Gastrocnemius medialis (tissue), 4 donors: ENCODE measurements around the gene HTR4.

Experiments
- CTCF ChIP-seq, 5 experiments: fragments of 450-650 bp in 3 of 5; fragments of 200-600 bp in 2 of 5; sonication (generic) in 2 of 5; IDR thresholded peaks in 4 of 5; conservative IDR thresholded peaks in 1 of 5; 1 replicate in 4 of 5; 2 replicates in 1 of 5; pipeline ENCODE4 v1.5.1; 2016 to 2019; ENCODE audit warnings: antibody characterized with exemption in 5 of 5, mild to moderate bottlenecking in 3 of 5, moderate library complexity in 3 of 5
- POLR2A ChIP-seq, 2 donors: fragments of 450-650 bp; IDR thresholded peaks; one replicate each; pipeline ENCODE4 v1.6.1; 2017; ENCODE audit warnings: antibody characterized with exemption in 2 of 2, mild to moderate bottlenecking in 2 of 2, moderate library complexity in 2 of 2

- TF ChIP-seq CTCF (IDR thresholded peaks at IDR 0.05 in 4 of 5, conservative IDR thresholded peaks at IDR 0.05 in 1 of 5) (no peak), POLR2A (IDR thresholded peaks at IDR 0.05) (no peak)
These were observed 28.0 kb upstream of the HTR4 start for GRCh38 chr5:148682058-148683026.
